MG63 (cell line): Measurements from ENCODE around the gene ARPP21. TPM values are rescaled to one million over a fixed set of nuclear protein-coding genes. Genes with fewer than 3 reads are reported as not detected.
"Not testable (repeated sequence)": the region's sequence is repeated elsewhere in the genome, so short reads cannot be mapped to it uniquely, and the experiment has no call there.

Experiments used
- DNase-seq: peaks from one replicate; pipeline ENCODE4 v3.0.0-alpha.2; 2020
- H3K27me3 ChIP-seq: fragments of 250-450 bp; sonication (Bioruptor Pico); 2 replicates; pipeline ENCODE4 v1.5.1; 2020; ENCODE audit warnings: mild to moderate bottlenecking, moderate library complexity
- H3K36me3 ChIP-seq: fragments of 250-450 bp; sonication (Bioruptor Pico); 2 replicates; pipeline ENCODE4 v1.5.1; 2020; ENCODE audit warnings: mild to moderate bottlenecking, moderate library complexity
- H3K4me3 ChIP-seq: fragments of 250-450 bp; sonication (Bioruptor Pico); 2 replicates; pipeline ENCODE4 v1.5.1; 2020; ENCODE audit warnings: mild to moderate bottlenecking, moderate library complexity
- H3K9me3 ChIP-seq: fragments of 250-450 bp; sonication (Bioruptor Pico); 2 replicates; pipeline ENCODE4 v1.5.1; 2020; ENCODE audit warnings: mild to moderate bottlenecking, moderate library complexity
- total RNA-seq: library from RNA; depleted of rRNA; stranded (reverse); fragments of >200 nt; shearing (Covaris generic); gene quantifications from 2 replicates; pipeline ENCODE4 v1.2.3, GENCODE V29; 2014; ENCODE audit warnings: low replicate concordance; rRNA removed

ARPP21 gene
- total RNA-seq: not detected in 2 replicates

GRCh38 chr3:35639254-35640186 is at the start of gene ARPP21:
ARPP21 (plus strand) TSS chr3:35639525; CDS start chr3:35681752, 42,227 bp downstream.
- H3K9me3 ChIP-seq: no peaks in the 10 kb centered on the region
- H3K4me3 ChIP-seq: peak within 1 kb of the TSS; percentile 17; the same call in 1 of the 2 replicates
- no peaks in the 10 kb centered on the region for H3K36me3 ChIP-seq
- peak; percentile 24 for DNase-seq
- H3K27me3 ChIP-seq: peaks cover 24% of the 10 kb centered on the region

GRCh38 chr3:35592589-35593295 is 46.6 kb upstream of the ARPP21 start:
- DNase-seq: no peak
- Histone ChIP-seq H3K27me3 (no peaks in the 10 kb centered on the region), H3K9me3 (no peaks in the 10 kb centered on the region), H3K4me3 (no peak overlapping the region), H3K36me3 (no peaks in the 10 kb centered on the region)

GRCh38 chr3:35594739-35595138 is 44.6 kb upstream of the ARPP21 start:
- Histone ChIP-seq H3K9me3 (no peaks in the 10 kb centered on the region), H3K4me3 (no peak overlapping the region), H3K36me3 (no peaks in the 10 kb centered on the region), H3K27me3 (no peaks in the 10 kb centered on the region)
- no peak for DNase-seq

GRCh38 chr3:35596335-35596995 is 42.9 kb upstream of the ARPP21 start:
- DNase-seq: no peak
- Histone ChIP-seq H3K9me3 (no peaks in the 10 kb centered on the region), H3K4me3 (no peak overlapping the region), H3K36me3 (no peaks in the 10 kb centered on the region), H3K27me3 (no peaks in the 10 kb centered on the region)

- H3K36me3 ChIP-seq: no peaks in the 10 kb centered on the region
- H3K27me3 ChIP-seq: no peaks in the 10 kb centered on the region
- no peak overlapping the region for H3K4me3 ChIP-seq
- DNase-seq: no peak
- no peaks in the 10 kb centered on the region for H3K9me3 ChIP-seq
These were observed 41.8 kb upstream of the ARPP21 start for GRCh38 chr3:35597490-35597889.

- H3K27me3 ChIP-seq: no peaks in the 10 kb centered on the region
- H3K9me3 ChIP-seq: no peaks in the 10 kb centered on the region
- DNase-seq: no peak
- no peaks in the 10 kb centered on the region for H3K36me3 ChIP-seq
- H3K4me3 ChIP-seq: no peak overlapping the region
These were observed 40.5 kb upstream of the ARPP21 start for GRCh38 chr3:35598804-35599203.

- H3K27me3 ChIP-seq: no peaks in the 10 kb centered on the region
- no peaks in the 10 kb centered on the region for H3K36me3 ChIP-seq
- no peak overlapping the region for H3K4me3 ChIP-seq
- no peaks in the 10 kb centered on the region for H3K9me3 ChIP-seq
- DNase-seq: no peak
These were observed 37.4 kb upstream of the ARPP21 start for GRCh38 chr3:35601959-35602358.

GRCh38 chr3:35602395-35602936 is 36.9 kb upstream of the ARPP21 start:
- Histone ChIP-seq H3K9me3 (no peaks in the 10 kb centered on the region), H3K27me3 (no peaks in the 10 kb centered on the region), H3K36me3 (no peaks in the 10 kb centered on the region), H3K4me3 (no peak overlapping the region)
- no peak for DNase-seq

GRCh38 chr3:35616346-35616745 is 23.0 kb upstream of the ARPP21 start:
- DNase-seq: no peak
- Histone ChIP-seq H3K36me3 (no peaks in the 10 kb centered on the region), H3K4me3 (no peak overlapping the region), H3K27me3 (no peaks in the 10 kb centered on the region), H3K9me3 (no peaks in the 10 kb centered on the region)

- Histone ChIP-seq H3K27me3 (no peaks in the 10 kb centered on the region), H3K36me3 (no peaks in the 10 kb centered on the region), H3K9me3 (no peaks in the 10 kb centered on the region), H3K4me3 (no peak overlapping the region)
- no peak for DNase-seq
These were observed 22.0 kb upstream of the ARPP21 start for GRCh38 chr3:35617370-35617769.

- H3K4me3 ChIP-seq, H3K9me3 ChIP-seq, H3K36me3 ChIP-seq, DNase-seq, H3K27me3 ChIP-seq: not testable (repeated sequence)
These were observed 19.1 kb upstream of the ARPP21 start for GRCh38 chr3:35620238-35620637.

- DNase-seq: no peak
- Histone ChIP-seq H3K4me3 (no peak overlapping the region), H3K36me3 (no peaks in the 10 kb centered on the region), H3K9me3 (no peaks in the 10 kb centered on the region), H3K27me3 (no peaks in the 10 kb centered on the region)
These were observed 14.6 kb upstream of the ARPP21 start for GRCh38 chr3:35624698-35625097.

GRCh38 chr3:35633332-35634124 is 5.8 kb upstream of the ARPP21 start:
- Histone ChIP-seq H3K9me3 (no peaks in the 10 kb centered on the region), H3K4me3 (no peak overlapping the region), H3K27me3 (peaks cover under 1% of the 10 kb centered on the region; the same call in 1 of the 2 replicates), H3K36me3 (no peaks in the 10 kb centered on the region)
- no peak for DNase-seq

- H3K4me3 ChIP-seq: no peak overlapping the region
- DNase-seq: no peak
- H3K9me3 ChIP-seq: no peaks in the 10 kb centered on the region
- no peaks in the 10 kb centered on the region for H3K36me3 ChIP-seq
- peaks cover 14% of the 10 kb centered on the region for H3K27me3 ChIP-seq
These were observed 3.9 kb upstream of the ARPP21 start for GRCh38 chr3:35635407-35635806.

- H3K27me3 ChIP-seq: peaks cover 20% of the 10 kb centered on the region
- no peak for DNase-seq
- no peak overlapping the region for H3K4me3 ChIP-seq
- H3K9me3 ChIP-seq: no peaks in the 10 kb centered on the region
- no peaks in the 10 kb centered on the region for H3K36me3 ChIP-seq
These were observed 3.2 kb upstream of the ARPP21 start for GRCh38 chr3:35635926-35636683.
